HG02623 (cell line): ENCODE measurements around the gene ACVRL1.

ENCODE experiments used
- ATAC-seq: cut with Tn5 transposase; IDR thresholded peaks from one replicate; pipeline ENCODE4 v1.9.1; 2021; ENCODE audit warnings: moderate library complexity; ENCODE audit not compliant: unreplicated experiment

Gene ACVRL1

GRCh38 chr12:51914034-51914923, 7.0 kb downstream of the ACVRL1 start:
- ATAC-seq: no peak

- ATAC-seq: no peak
These were observed 7.8 kb downstream of the ACVRL1 start for GRCh38 chr12:51915003-51915625.

GRCh38 chr12:51915951-51916350, 8.6 kb downstream of the ACVRL1 start:
- no peak for ATAC-seq

- no peak for ATAC-seq
These were observed 9.8 kb downstream of the ACVRL1 start for GRCh38 chr12:51917041-51917590.

GRCh38 chr12:51917746-51918453, 10.6 kb downstream of the ACVRL1 start:
- no peak for ATAC-seq

GRCh38 chr12:51920046-51920445, 12.7 kb downstream of the ACVRL1 start:
- ATAC-seq: no peak

GRCh38 chr12:51921017-51921725, 13.9 kb downstream of the ACVRL1 start:
- ATAC-seq: no peak

GRCh38 chr12:51922146-51922545, 14.8 kb downstream of the ACVRL1 start:
- no peak for ATAC-seq

GRCh38 chr12:51922762-51923505, 15.6 kb downstream of the ACVRL1 start:
- ATAC-seq: no peak

- ATAC-seq: no peak
These were observed 16.4 kb downstream of the ACVRL1 start for GRCh38 chr12:51923506-51924365.

- ATAC-seq: peak; percentile 42
These were observed 17.4 kb downstream of the ACVRL1 start for GRCh38 chr12:51924551-51925319.

GRCh38 chr12:51925346-51926063, 18.2 kb downstream of the ACVRL1 start:
- no peak for ATAC-seq

- ATAC-seq: no peak
These were observed 18.8 kb downstream of the ACVRL1 start for GRCh38 chr12:51926064-51926632.

GRCh38 chr12:51926718-51927117, 19.4 kb downstream of the ACVRL1 start:
- no peak for ATAC-seq

- no peak for ATAC-seq
These were observed 25.1 kb downstream of the ACVRL1 start for GRCh38 chr12:51932218-51933076.

- no peak for ATAC-seq
These were observed 26.8 kb downstream of the ACVRL1 start for GRCh38 chr12:51934080-51934479.
